GM21390 (cell line): ENCODE measurements around the gene TICRR.
"Not testable (repeated sequence)": the region's sequence is repeated elsewhere in the genome, so short reads cannot be mapped to it uniquely, and the experiment has no call there.

Experiments used
- ATAC-seq: cut with Tn5 transposase; IDR thresholded peaks from one replicate; pipeline ENCODE4 v1.9.1; 2021; ENCODE audit not compliant: unreplicated experiment

TICRR gene

GRCh38 chr15:89575146-89575655, at the start of gene TICRR:
Gene TICRR, plus strand, starts transcription at chr15:89575469. Its CDS starts 118 bp downstream, at chr15:89575587.
- peak; percentile 92 for ATAC-seq

- ATAC-seq = no peak
Observed at GRCh38 chr15:89526181-89526580, 49.1 kb upstream of the TICRR start.

GRCh38 chr15:89526601-89527441, 48.4 kb upstream of the TICRR start:
- no peak for ATAC-seq

GRCh38 chr15:89528757-89529352, 46.4 kb upstream of the TICRR start:
- no peak for ATAC-seq

GRCh38 chr15:89530976-89531375, 44.3 kb upstream of the TICRR start:
- no peak for ATAC-seq

- no peak for ATAC-seq
Observed at GRCh38 chr15:89531796-89532537, 43.3 kb upstream of the TICRR start.

- no peak for ATAC-seq
Observed at GRCh38 chr15:89533861-89534544, 41.3 kb upstream of the TICRR start.

DNA sequence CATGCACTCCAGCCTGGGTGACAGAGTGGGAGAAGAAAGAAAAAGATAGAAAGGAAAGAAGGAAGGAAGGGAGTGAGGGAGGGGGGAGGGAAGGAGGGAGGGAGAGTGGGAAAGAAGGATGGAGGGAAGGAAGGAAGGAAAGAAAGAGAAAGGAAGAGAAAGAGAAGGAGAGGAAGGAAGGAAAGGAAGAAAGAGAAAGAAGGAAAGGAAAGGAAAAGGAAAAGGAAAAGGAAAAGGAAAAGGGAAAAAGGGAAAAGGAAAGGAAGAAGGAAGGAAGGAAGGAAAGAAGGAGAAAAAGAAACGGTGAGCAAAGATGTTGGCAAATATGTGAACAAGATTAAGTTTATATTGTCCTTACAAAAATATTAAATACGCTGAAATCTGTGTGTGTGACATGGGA, 36.2 kb upstream of the TICRR start:
- ATAC-seq = no peak

DNA sequence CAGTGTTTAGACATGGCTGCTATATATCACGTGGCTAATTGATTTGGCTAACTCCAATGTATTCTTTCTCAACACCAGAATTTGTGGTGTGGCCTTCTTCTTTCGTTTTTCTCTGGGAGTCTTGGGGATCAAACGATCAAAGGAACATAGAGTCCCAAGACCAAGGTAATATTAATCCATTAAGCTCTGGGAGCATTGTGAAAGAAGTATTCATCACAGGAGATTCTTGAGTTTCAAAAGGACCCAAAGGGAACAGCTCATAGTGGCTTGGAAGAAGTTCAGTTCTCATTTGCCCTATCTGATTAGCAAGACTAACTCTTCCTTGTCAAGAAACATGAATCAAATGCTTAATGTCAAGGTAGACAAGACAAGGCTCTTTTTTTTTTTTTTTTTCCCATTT, 32.9 kb upstream of the TICRR start:
- no peak for ATAC-seq

DNA sequence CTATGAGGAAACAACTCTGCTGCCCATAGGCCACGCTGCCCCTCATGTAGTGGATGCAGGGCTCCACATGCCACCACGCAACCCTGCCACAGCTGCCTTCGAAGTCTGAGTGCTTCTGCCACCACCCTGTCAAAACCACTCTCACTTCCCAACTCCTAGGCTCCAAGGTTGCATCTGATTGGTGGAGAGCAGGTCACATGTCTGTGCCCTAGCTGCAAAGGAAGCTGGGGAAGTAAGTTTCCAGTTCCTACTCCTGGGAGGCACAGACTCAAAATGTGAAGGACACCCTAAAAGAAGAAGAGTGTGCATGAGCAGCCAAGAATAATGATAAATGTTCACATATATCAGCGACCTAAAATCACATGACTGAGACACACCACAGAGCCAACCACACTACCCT, 31.9 kb upstream of the TICRR start:
- no peak for ATAC-seq

- not testable (repeated sequence) for ATAC-seq
Observed at GRCh38 chr15:89549138-89549537, 26.1 kb upstream of the TICRR start.

DNA sequence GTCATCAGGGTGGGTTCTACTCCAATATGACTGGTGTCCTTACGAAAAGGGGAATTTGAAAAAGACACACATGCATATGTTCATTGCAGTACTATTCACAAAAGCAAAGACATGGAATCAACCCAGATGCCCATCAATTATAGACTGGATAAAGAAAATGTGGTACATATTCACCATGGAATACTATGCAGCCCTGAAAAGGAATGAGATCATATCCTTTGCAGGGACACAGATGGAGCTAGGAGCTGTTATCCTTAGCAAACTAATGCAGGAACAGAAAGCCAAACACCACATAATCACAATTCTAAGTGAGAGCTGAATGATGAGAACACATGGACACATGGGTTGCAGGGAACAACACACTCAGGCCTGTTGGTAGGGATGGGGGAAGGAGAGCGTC, 24.8 kb upstream of the TICRR start:
- no peak for ATAC-seq

DNA sequence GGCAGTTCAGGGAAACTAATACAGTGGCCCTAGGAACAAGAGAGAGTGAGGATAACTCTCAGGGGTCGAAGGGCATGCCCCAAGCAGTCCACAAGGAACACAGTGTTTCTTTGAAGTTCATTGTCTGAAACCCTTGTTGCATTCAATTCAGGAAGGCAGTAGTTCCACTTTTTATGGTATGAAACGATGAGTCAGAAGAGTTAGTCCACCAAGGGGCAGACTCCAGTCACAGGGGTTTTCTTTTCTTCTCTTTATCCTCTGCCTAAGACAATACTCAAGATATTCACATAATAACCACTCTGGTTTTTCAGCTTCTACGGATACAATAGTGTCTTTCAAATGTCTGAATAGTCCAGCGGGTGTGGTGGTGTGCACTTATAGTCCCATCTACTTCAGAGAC, 23.7 kb upstream of the TICRR start:
- peak; percentile 75 for ATAC-seq

GRCh38 chr15:89553632-89554031, 21.6 kb upstream of the TICRR start:
- no peak for ATAC-seq

DNA sequence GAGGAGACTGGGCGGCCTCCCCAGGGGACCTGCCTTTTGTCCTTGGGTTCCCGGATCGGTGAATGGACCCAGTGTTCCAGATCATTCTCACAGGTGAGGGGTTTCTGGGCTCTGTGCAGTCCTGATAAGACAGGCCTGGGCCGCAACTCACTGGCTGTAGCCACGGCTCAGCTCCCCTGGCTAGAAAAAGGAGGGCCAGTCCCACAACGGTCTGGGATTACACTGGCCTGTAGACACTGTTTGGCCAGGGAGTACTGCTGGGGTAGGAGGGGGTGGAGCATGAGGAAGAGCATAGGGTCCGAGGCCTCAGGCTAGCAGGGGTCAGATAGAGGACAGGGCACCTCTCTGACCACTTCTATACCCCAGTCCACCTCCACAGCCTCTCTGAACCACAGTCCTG, 21.0 kb upstream of the TICRR start:
- no peak for ATAC-seq

DNA sequence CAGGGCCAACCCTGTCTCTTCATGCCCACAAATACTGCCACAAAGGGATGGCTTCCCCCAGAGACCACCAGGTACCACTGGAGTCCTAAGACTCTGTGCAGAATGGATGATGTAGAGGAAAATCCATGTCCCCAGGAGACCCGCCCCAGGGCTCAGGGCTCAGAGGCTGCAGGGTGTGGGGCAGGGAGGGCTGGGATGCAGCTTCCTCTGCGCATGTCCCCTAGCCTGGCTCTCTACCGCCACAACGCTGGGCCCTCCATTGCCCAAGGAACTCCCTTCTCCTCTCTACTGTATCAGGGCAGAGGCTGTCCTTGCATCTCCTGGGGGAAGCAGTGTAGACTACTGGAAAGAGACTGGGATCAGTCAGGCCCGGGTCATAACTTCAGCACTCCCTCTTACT, 19.5 kb upstream of the TICRR start:
- no peak for ATAC-seq

- ATAC-seq = no peak
Observed at GRCh38 chr15:89556413-89557262, 18.6 kb upstream of the TICRR start.

DNA sequence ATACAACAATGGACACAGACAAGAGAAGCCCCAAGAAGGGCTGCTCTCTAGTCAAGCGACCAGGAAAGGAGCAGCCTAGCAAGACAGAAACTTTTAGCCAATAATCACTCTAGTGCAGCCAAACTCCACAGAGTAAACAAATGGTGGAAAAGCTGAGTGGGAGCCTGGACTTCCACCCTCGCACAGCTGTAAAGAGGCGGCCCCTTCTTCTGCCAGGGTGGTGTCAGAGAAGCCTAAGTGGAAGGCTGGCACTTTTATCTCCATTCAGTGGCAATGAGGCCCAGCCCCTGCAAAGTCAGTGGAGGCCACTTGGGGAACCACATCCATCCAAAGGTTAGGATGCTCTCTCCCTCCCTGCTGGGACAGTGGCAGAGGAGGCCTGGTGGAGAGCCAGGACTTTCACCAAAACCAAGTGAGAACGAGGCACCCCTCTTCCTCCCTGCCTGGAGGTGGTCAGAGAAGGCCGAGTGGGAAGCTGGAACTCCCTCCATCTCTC, 15.5 kb upstream of the TICRR start:
- no peak for ATAC-seq

DNA sequence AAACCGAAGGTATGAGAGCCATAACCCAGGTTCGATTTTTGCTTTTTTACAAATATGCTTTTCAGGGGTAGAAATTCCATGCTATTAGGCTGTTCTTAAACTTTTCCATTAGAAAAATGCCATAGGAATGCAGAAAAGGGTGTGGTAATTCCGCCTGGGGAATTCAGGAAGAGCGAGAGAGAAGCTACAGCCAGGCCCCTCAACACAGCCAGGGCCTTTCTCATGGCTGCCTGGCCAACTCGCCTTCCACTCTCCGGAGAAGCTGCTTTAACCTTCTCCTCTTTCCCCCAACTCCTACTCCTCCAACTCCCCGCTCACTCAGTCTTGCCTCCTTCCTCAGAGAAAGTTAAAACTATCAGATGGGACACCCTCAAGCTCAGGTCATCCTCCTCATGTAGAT, 9.1 kb upstream of the TICRR start:
- ATAC-seq = no peak
